Upper lobe of right lung (tissue), 1 donor: Measurements from ENCODE around the gene CYP4F22. TPM values are rescaled to one million over a fixed set of nuclear protein-coding genes. Genes with fewer than 3 reads are reported as not detected.

Source experiments
- ATAC-seq: fragments of 200-7000 bp; cut with Tn5 transposase; one replicate; pipeline ENCODE4 v1.9.1; 2020; ENCODE audit warnings: mild to moderate bottlenecking, moderate library complexity
- DNase-seq: peaks from one replicate; pipeline ENCODE4 v3.0.0-alpha.2; 2020
- H3K27ac ChIP-seq: fragments of 200-600 bp; one replicate; pipeline ENCODE4 v1.8.0; 2022
- H3K27me3 ChIP-seq: fragments of 200-600 bp; one replicate; pipeline ENCODE4 v1.8.0; 2022; ENCODE audit warnings: mild to moderate bottlenecking
- H3K36me3 ChIP-seq: fragments of 200-600 bp; one replicate; pipeline ENCODE4 v1.8.0; 2022
- H3K4me1 ChIP-seq: fragments of 200-600 bp; one replicate; pipeline ENCODE4 v1.8.0; 2022
- H3K4me3 ChIP-seq: fragments of 200-600 bp; one replicate; pipeline ENCODE4 v1.8.0; 2022; ENCODE audit warnings: mild to moderate bottlenecking
- H3K9me3 ChIP-seq: fragments of 200-600 bp; one replicate; pipeline ENCODE4 v1.8.0; 2022
- CTCF ChIP-seq: fragments of 200-600 bp; IDR thresholded peaks from one replicate; pipeline ENCODE4 v1.8.0; 2022; ENCODE audit warnings: antibody characterized with exemption
- intact Hi-C: fragments of 100-400 bp; cut with DNase I; formaldehyde crosslinking; loops from one replicate; pipeline ENCODE4 v1.11.0; 2022
- total RNA-seq: library from RNA; stranded (reverse); fragmentation: NEBNext Ultra II Directional; extraction: Animal tissue kit (Norgen Biotek cat#: 25700); gene quantifications from one replicate; pipeline ENCODE4 v1.2.1, GENCODE V29; 2021
- donor health status: DM: no; HTN: yes; CAD: no; lungs with severe emphysema.

Gene CYP4F22
- total RNA-seq, 1 donor from 2014 or later, result not detected

- Histone ChIP-seq H3K4me3 (no peak overlapping the region), H3K9me3 (peaks cover 4% of the 10 kb centered on the region), H3K27ac (no peak overlapping the region), H3K27me3 (no peaks in the 10 kb centered on the region), H3K36me3 (no peaks in the 10 kb centered on the region), H3K4me1 (no peaks in the 10 kb centered on the region)
- intact Hi-C loops, result no loop called here
- ATAC-seq (no peak), DNase-seq (no peak)
- no peak for TF ChIP-seq CTCF
Measured at GRCh38 chr19:15488489-15489226, 19.7 kb upstream of the CYP4F22 start.

GRCh38 chr19:15495151-15495550 is 13.2 kb upstream of the CYP4F22 start:
- DNase-seq (no peak), ATAC-seq (no peak)
- no peaks in the 10 kb centered on the region for H3K27me3 ChIP-seq
- intact Hi-C loops, result no loop called here
- H3K9me3 ChIP-seq, result no peaks in the 10 kb centered on the region
- no peak overlapping the region for H3K27ac ChIP-seq
- no peaks in the 10 kb centered on the region for H3K36me3 ChIP-seq
- TF ChIP-seq CTCF, result no peak
- no peak overlapping the region for H3K4me3 ChIP-seq
- H3K4me1 ChIP-seq, result no peaks in the 10 kb centered on the region

GRCh38 chr19:15498156-15498858 is 10.0 kb upstream of the CYP4F22 start:
- H3K9me3 ChIP-seq, result no peaks in the 10 kb centered on the region

GRCh38 chr19:15498910-15499309 is 9.4 kb upstream of the CYP4F22 start:
- Histone ChIP-seq H3K4me3 (no peak overlapping the region), H3K27me3 (peaks cover 6% of the 10 kb centered on the region), H3K4me1 (no peaks in the 10 kb centered on the region), H3K36me3 (no peaks in the 10 kb centered on the region), H3K9me3 (no peaks in the 10 kb centered on the region), H3K27ac (no peak overlapping the region)
- intact Hi-C loops, result no loop called here
- ATAC-seq (no peak), DNase-seq (no peak)
- no peak for TF ChIP-seq CTCF

More at GRCh38 chr19:15498156-15498858, 10.0 kb upstream of the CYP4F22 start:
- Histone ChIP-seq H3K27me3 (peaks cover 6% of the 10 kb centered on the region), H3K4me3 (no peak overlapping the region), H3K36me3 (no peaks in the 10 kb centered on the region), H3K27ac (no peak overlapping the region), H3K4me1 (no peaks in the 10 kb centered on the region)
- DNase-seq (no peak), ATAC-seq (no peak)
- no peak for TF ChIP-seq CTCF
- intact Hi-C loops, result no loop called here

GRCh38 chr19:15501596-15501995 is 6.7 kb upstream of the CYP4F22 start:
- DNase-seq, result no peak

More at GRCh38 chr19:15501596-15501995, 6.7 kb upstream of the CYP4F22 start:
- no peaks in the 10 kb centered on the region for H3K9me3 ChIP-seq
- H3K4me1 ChIP-seq, result no peaks in the 10 kb centered on the region
- peaks cover 12% of the 10 kb centered on the region for H3K27me3 ChIP-seq
- intact Hi-C loops, result no loop called here
- no peaks in the 10 kb centered on the region for H3K36me3 ChIP-seq
- TF ChIP-seq CTCF, result no peak
- ATAC-seq, result no peak
- H3K27ac ChIP-seq, result no peak overlapping the region
- H3K4me3 ChIP-seq, result no peak overlapping the region
